T-helper 17 cell (primary cell): Measurements from ENCODE around the gene WASF2. TPM values are rescaled to one million over a fixed set of nuclear protein-coding genes. Genes with fewer than 3 reads are reported as not detected.

ENCODE experiments used
- ATAC-seq: fragments of 150-1000 bp; cut with Tn5 transposase; 2 replicates; pipeline ENCODE4 v1.10.0; 2021; ENCODE audit warnings: mild to moderate bottlenecking, moderate library complexity
- DNase-seq, 3 donors: peaks; one replicate each; pipeline versions ENCODE4 v3.0.0 to v3.0.0-alpha.2; 2020 to 2021
- H3K9me3 ChIP-seq: one replicate; pipeline ENCODE4 v1.7.0; 2013; ENCODE audit warnings: low read length, mild to moderate bottlenecking; ENCODE audit not compliant: control insufficient read depth, poor library complexity, severe bottlenecking
- H3K27ac Mint-ChIP-seq: one replicate; pipeline ENCODE4 v1.8.0; 2022; ENCODE audit warnings: mild to moderate bottlenecking, moderate library complexity, mixed read lengths
- H3K27me3 Mint-ChIP-seq: one replicate; pipeline ENCODE4 v1.8.0; 2022; ENCODE audit warnings: mixed read lengths
- H3K36me3 Mint-ChIP-seq: one replicate; pipeline ENCODE4 v1.8.0; 2022; ENCODE audit warnings: low read depth, mixed read lengths
- H3K4me1 Mint-ChIP-seq: one replicate; pipeline ENCODE4 v1.8.0; 2022; ENCODE audit warnings: mild to moderate bottlenecking, mixed read lengths
- H3K4me3 Mint-ChIP-seq: one replicate; pipeline ENCODE4 v1.8.0; 2022; ENCODE audit warnings: mild to moderate bottlenecking, moderate library complexity, mixed read lengths
- total RNA-seq, 4 donors: library from RNA in 2 of 4; stranded (reverse) in 2 of 4; gene quantifications; one replicate each; pipeline ENCODE4 v1.2.3 and lab custom pipeline; 2022 to 2026

WASF2 gene
- total RNA-seq, 2 donors from 2014 or later: 124 to 144 TPM

DNA sequence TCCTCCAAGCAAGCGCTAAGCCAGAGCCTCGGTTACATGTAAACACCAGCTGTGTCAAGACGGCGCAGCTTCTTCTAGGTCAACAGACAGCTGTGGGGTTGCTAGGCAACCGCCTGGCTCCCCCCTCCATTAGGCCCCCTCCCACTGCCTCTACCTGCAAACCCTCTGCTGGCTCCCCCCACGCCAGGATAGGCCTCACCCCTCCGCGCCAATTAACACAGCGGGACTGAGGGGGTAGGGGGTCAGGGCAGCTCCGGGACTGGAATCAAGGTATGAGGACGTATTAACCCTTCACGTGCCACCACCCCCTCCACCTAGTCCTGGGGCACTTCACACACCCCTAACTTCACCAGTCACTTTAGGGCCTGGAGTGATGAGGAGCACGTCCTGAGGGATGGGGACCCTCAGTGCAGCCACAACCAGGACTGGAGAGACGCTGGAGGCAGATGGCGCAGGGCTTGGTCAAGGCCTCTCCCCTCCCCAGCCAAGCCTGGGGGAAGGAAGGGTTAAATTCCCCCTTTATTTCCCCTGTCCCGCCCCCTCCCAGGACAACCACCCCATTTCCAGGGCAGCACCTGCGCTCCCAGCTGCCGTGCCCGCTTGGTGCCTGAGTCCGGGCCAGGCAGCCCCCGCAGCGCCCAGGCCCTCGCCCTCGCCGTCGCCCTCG, 37.4 kb upstream of the WASF2 start:
- ATAC-seq (peak; percentile 46), DNase-seq (peak; percentile 29 to 54 (median 51))
- H3K36me3 Mint-ChIP-seq: peaks cover 8% of the 10 kb centered on the region
- peak overlapping the region; percentile 98 for H3K27ac Mint-ChIP-seq
- H3K27me3 Mint-ChIP-seq: no peaks in the 10 kb centered on the region
- no peaks in the 10 kb centered on the region for H3K9me3 ChIP-seq
- H3K4me3 Mint-ChIP-seq: peak overlapping the region; percentile 97
- H3K4me1 Mint-ChIP-seq: peaks cover 56% of the 10 kb centered on the region

DNA sequence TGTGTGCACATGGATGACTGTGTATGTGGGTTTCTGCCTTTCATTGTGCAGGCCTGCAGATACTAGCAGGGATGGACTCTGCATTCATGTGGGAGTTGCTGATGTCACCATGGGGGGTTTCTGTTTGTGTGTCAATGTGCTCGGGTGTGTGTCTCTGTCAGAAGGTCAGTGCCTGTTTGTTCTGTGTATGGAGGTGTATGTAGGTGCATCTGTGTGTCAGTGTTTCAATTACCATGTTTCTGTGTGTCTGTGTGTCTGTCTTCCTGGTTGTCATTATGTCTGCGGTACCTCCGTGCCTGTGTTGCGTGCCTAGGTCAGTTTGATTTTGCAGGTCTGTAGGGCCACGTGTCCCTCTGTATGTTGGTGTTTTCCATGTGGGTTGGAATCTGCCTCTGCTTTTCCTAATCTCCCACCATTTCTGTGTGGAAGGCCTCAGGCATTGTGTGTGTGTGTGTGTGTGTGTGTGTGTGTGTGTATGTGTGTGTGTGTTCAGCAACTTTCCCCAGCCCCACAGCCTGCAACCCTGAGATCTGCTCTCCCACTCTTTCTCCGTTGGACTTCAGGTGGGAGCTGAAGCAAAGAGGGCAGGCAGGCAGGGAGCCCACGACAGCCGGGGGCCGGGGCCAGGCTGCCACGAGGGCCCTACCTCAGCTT, 36.7 kb upstream of the WASF2 start:
- ATAC-seq: no peak
- DNase-seq: no peak
- Mint-ChIP-seq H3K27ac (peak overlapping the region; percentile 98), H3K4me1 (peaks cover 56% of the 10 kb centered on the region), H3K4me3 (peak overlapping the region; percentile 97), H3K36me3 (peaks cover 8% of the 10 kb centered on the region), H3K27me3 (no peaks in the 10 kb centered on the region)
- no peaks in the 10 kb centered on the region for H3K9me3 ChIP-seq

DNA sequence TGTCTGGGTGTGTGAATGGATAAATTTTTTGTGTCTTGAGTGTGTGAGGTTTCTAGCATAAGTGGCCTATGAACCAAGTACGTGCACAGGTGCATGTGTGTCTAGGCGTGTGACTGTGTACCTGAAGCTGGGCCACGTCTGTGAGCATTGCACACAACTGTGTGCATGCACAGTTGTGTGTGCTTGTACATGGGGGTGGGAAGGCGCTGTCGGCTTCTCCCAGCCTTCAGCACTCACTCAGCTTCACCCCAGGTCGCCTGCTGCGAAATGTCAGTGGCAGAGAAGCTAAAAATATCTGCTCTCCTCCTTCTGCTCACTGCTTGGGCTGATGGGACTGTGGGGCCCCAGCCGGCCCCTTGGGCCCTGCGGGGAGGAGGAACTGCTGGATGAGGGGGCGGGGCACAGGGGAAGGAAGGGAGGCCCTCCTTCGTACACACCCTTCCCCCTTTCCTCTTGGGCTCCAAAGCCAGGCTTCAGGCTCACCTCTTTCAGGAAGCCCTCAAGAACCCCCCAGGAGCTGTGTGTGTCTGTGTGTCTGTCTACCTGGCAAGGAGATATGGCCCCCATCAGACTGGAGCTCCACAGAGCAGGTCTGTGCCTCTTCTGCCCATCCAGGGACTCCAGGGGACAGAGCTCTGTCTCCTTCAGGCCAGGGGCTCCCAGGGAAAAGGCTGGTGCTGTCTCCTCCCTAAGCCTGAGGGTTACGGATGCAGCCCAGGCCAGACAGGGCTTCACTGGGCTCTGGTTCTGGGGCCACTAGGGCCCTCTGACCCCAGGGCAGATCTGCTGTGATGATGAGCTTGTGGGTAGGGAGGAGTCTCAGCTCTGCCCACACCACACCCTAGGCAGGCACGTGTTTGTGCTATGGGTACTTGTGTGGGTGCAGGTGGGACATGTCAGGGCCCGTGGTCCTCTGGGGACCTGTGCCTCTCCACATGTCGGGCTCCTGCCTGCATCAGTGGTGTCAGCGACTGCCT, 35.6 kb upstream of the WASF2 start:
- peaks cover 58% of the 10 kb centered on the region for H3K4me1 Mint-ChIP-seq
- peak overlapping the region; percentile 97 for H3K4me3 Mint-ChIP-seq
- peaks cover 8% of the 10 kb centered on the region for H3K36me3 Mint-ChIP-seq
- H3K9me3 ChIP-seq: no peaks in the 10 kb centered on the region
- ATAC-seq (peak; percentile 24), DNase-seq (peak; percentile 14 to 32 (median 25))
- no peaks in the 10 kb centered on the region for H3K27me3 Mint-ChIP-seq
- H3K27ac Mint-ChIP-seq: peak overlapping the region; percentile 98

DNA sequence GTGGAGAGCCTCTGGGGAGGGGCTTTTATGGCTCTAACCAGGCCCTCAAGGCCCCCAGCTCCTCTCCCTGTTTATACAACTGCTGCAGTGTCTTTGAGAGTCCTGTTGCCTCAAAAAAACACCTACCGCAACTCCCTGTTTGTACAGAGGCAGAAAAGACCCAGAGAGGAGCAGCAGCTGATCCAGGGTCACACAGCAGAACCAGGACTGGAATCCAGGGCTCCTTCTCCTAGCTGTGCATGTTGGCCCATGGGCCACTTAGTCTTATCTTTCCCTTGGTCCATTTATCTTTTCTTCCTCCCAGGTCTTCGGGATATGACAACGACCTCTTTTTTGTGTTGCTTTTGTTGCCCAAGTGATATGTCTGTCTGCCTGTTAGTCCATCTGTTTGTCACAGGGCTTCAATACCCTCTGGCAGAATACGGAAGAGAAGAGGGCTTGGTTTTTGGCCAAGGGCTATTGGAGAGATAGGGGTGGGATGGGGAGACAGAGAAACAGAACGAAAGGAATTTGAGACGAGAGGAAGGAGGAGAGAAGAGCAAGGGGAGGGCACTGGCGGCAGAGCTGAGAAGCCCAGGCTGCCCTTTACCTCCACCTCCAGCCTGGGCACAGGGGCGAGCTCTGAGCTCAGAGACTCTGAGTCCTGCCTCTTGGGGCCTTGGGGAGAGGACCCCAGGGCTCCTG, 33.5 kb upstream of the WASF2 start:
- Mint-ChIP-seq H3K4me3 (peak overlapping the region; percentile 97), H3K4me1 (peaks cover 59% of the 10 kb centered on the region)
- ATAC-seq: no peak

DNA sequence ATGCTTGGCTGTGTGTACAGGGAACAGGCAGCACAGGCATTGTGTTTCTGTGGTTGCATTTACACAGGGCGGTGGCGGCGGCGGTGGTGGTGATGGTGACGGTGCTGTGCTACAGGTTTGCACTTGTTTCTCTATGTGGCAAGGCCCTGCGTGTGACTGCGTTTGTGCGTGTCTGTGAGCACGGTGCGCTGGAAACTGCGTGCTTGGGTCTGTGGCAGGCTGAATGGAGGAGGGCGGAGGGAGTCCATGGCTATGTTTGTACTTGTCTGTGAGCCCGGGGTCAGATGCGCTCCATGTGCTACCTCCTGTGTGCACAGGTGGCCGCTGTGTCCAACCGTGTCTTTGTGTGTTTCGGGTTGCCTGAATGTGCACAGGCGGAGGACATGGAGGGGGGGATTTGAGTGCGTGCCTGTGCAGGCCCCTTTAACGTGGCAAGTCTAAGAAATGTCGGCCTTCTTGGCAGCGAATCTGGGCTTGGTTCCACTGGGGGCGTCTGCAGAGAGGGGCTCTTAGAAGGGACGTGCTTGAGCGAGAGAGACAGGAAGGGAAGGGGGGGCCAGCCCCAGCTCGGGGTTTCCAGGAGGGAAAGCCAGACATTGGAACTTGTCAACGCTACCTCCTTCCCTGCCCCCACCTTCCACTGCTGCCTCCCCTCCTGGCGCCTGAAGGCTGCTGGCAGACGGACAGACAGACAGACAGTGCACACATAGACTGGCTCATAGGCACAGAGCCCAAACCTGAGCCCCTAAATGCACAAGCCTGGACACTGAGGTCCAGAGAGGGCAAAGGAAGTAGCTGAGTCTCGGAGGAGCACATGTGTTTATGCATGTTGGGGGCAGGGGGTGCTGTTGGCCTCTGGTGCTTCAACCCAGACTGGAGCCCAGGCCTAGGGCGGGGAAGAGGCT, 32.7 kb upstream of the WASF2 start:
- H3K4me1 Mint-ChIP-seq: peaks cover 56% of the 10 kb centered on the region
- DNase-seq (peak; percentile 31 to 51 (median 34)), ATAC-seq (peak; percentile 63)
- H3K9me3 ChIP-seq: no peaks in the 10 kb centered on the region
- H3K27me3 Mint-ChIP-seq: no peaks in the 10 kb centered on the region
- peaks cover 6% of the 10 kb centered on the region for H3K36me3 Mint-ChIP-seq
- peak overlapping the region; percentile 97 for H3K4me3 Mint-ChIP-seq
- H3K27ac Mint-ChIP-seq: peak overlapping the region; percentile 98

More for the DNA sequence above, 33.5 kb upstream of the WASF2 start:
- no peaks in the 10 kb centered on the region for H3K27me3 Mint-ChIP-seq
- peak overlapping the region; percentile 98 for H3K27ac Mint-ChIP-seq
- H3K36me3 Mint-ChIP-seq: peaks cover 6% of the 10 kb centered on the region
- H3K9me3 ChIP-seq: no peaks in the 10 kb centered on the region
- DNase-seq: no peak

DNA sequence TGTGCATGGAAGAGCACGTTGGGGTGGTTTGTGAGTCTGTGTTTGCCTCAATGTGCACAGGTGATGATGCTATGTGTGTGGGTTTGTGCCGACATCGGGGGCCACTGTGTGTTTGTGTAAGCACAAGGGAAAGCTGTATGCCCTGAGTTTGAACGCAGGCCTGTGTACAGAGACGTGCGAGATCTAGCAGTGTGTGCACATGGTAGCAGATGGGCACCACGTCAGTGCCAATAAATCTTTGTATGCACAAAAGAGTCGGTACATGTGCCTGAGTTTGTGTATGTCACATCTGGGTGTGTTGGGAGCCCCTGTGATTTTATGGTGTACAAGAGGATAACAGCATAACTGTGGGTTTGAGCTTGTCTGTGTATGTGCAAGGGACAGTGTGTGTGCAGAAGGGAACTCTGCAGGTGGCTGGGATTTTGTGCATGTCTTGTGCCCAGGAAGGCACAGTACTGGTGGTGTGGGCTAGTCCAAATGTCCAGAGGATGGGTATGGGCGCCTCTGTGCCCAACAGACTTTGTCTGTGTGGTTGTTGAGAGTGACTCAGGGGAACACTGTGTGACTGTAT, 32.0 kb upstream of the WASF2 start:
- H3K4me1 Mint-ChIP-seq: peaks cover 59% of the 10 kb centered on the region
- peak overlapping the region; percentile 98 for H3K27ac Mint-ChIP-seq
- peak overlapping the region; percentile 97 for H3K4me3 Mint-ChIP-seq
- no peak for DNase-seq
- peaks cover 6% of the 10 kb centered on the region for H3K36me3 Mint-ChIP-seq
- H3K9me3 ChIP-seq: no peaks in the 10 kb centered on the region
- H3K27me3 Mint-ChIP-seq: no peaks in the 10 kb centered on the region
- peak; percentile 6 for ATAC-seq

DNA sequence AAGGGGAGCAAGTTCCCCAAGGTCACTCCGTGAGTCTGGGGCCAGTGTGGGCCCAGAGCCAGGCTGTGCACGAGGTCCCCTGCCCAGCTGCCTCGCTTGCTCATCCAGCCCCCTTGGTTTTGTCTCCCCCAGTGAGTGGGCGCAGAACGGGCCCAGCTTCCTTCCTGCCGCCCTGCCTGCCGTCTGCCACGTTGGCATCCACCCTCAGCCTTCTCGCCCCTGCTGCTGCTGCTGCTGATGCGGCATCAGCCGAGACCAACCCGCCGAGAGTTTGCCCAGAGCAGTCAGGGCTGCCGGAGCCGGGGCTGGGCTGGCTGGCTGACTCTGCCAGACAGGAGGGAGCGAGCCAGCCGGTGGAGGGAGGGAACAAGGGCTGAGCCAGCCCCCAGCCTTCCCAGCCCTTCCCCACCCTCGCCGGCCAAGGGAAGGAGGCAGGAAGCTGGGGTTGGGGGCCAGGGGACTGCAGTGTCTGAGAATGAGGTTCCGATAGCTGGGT, 31.4 kb upstream of the WASF2 start:
- H3K9me3 ChIP-seq: no peaks in the 10 kb centered on the region
- peaks cover 54% of the 10 kb centered on the region for H3K4me1 Mint-ChIP-seq
- peak; percentile 30 for ATAC-seq
- H3K27ac Mint-ChIP-seq: peak overlapping the region; percentile 98
- H3K36me3 Mint-ChIP-seq: peaks cover 6% of the 10 kb centered on the region
- DNase-seq: peak; percentile 27 to 37 (median 31)
- no peaks in the 10 kb centered on the region for H3K27me3 Mint-ChIP-seq
- H3K4me3 Mint-ChIP-seq: peak overlapping the region; percentile 97

DNA sequence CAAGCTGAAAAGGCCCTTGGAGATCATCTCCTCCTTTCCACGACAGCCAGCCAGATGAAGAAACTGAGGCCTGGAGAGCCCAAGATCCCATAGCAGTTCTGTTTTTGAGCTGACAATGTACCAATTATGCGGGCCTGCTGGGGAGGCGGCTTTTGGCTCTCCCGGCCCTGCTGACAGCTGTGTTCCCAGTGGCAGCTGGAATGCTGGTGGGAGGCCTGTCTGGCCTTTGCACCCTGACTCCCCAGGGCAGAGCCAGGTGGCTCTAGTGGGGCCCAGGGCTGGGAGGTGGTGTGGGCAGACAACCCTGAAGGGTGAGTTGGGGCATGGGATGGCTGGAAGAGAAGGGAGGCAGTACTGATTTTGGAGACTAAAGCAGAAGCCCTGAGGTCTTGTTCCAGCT, 30.7 kb upstream of the WASF2 start:
- Mint-ChIP-seq H3K4me1 (peaks cover 48% of the 10 kb centered on the region), H3K27me3 (no peaks in the 10 kb centered on the region), H3K4me3 (no peak overlapping the region), H3K27ac (peak overlapping the region; percentile 98), H3K36me3 (peaks cover 6% of the 10 kb centered on the region)
- no peak for DNase-seq
- H3K9me3 ChIP-seq: no peaks in the 10 kb centered on the region
- no peak for ATAC-seq

DNA sequence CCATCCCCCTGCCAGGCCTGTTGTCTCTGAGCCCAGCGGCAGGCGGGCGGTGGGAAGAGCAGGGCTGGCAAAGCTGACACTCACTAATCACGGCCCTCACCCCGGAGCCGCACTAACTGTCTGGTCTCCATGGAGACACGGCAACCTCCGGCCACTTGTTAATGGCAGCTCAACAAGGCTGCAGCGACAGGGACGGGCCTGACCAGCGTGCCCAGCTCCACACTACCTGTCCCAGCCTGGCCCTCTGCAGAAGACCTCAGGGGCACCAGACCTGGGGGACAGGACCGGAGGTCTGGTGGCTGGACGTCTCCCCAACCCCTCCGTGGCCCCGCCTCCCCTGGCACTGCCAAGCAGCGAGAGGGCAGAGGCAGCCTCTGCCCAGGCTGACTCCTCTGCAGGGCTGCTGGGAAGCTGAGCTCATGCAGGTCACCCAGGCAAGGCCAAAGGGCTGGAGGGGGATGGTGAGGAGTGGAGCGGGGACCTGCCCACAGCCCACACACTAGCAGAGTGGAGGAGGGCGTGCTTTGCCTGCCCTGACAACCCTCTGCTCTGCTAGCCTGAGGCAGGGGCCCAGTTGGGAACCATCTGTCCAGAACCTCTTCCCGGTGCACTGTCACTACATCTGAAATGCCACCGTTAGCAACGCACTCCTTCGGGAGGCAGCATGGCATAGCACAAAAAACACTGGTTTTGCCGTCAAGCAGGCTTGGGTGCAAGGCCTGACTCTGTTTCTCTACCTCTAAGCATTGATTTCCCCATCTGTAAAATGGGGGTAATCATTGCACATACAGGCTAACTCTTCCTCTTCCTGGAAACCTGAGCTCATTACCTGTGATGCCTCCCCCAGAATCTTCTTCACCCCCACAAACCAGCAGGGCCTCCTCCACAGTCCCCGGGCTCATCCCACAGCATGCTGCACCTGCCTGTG, 29.6 kb upstream of the WASF2 start:
- H3K27ac Mint-ChIP-seq: peak overlapping the region; percentile 98
- peaks cover 43% of the 10 kb centered on the region for H3K4me1 Mint-ChIP-seq
- DNase-seq: no peak
- H3K36me3 Mint-ChIP-seq: peaks cover 4% of the 10 kb centered on the region
- no peaks in the 10 kb centered on the region for H3K9me3 ChIP-seq
- no peaks in the 10 kb centered on the region for H3K27me3 Mint-ChIP-seq
- peak overlapping the region; percentile 25 for H3K4me3 Mint-ChIP-seq
- ATAC-seq: no peak

DNA sequence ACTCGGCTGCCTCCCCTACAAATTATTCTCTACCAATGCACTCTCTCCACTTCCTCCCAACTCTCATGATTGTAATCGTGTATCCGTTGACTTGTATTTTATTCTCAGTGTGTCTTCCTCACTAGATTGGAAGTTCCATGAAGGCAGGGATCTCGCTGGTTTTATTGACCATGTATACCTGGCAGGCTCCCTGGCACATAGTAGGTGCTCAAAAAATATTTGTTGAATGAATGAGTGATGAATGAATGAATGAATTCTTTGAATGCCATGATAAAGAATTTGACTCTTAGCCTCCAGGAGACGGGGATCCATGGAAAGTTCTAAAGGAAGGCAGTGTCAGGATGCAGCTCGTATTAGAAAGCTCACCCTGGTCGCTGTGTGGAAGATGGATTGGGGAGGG, 28.8 kb upstream of the WASF2 start:
- Mint-ChIP-seq H3K4me3 (no peak overlapping the region), H3K36me3 (no peaks in the 10 kb centered on the region), H3K27ac (peak overlapping the region; percentile 11)

More for the DNA sequence above, 28.8 kb upstream of the WASF2 start:
- DNase-seq (no peak), ATAC-seq (no peak)
- H3K4me1 Mint-ChIP-seq: peaks cover 35% of the 10 kb centered on the region
- no peaks in the 10 kb centered on the region for H3K27me3 Mint-ChIP-seq
- H3K9me3 ChIP-seq: no peaks in the 10 kb centered on the region
